ENCODE data around the gene VPS72.
"Not testable (repeated sequence)": the region's sequence is repeated elsewhere in the genome, so short reads cannot be mapped to it uniquely, and the experiment has no call there.

Gene VPS72

GRCh38 chr1:151189637-151190445, at the start of gene VPS72:
Gene VPS72, minus strand, starts transcription at chr1:151190197. Its CDS starts 76 bp downstream, at chr1:151190121.
- peak; percentile 76 for DNase-seq

- DNase-seq, result no peak
Observed at GRCh38 chr1:151238467-151238739, 48.4 kb upstream of the VPS72 start.

GRCh38 chr1:151237678-151238466, 47.9 kb upstream of the VPS72 start:
- no peak for DNase-seq

- no peak for DNase-seq
Observed at GRCh38 chr1:151235235-151235634, 45.2 kb upstream of the VPS72 start.

GRCh38 chr1:151222130-151222529, 32.1 kb upstream of the VPS72 start:
- DNase-seq, result no peak

GRCh38 chr1:151221616-151222015, 31.6 kb upstream of the VPS72 start:
- DNase-seq, result no peak

GRCh38 chr1:151213560-151213959, 23.6 kb upstream of the VPS72 start:
- DNase-seq, result no peak

- DNase-seq, result no peak
Observed at GRCh38 chr1:151211972-151212705, 22.1 kb upstream of the VPS72 start.

GRCh38 chr1:151210830-151211229, 20.8 kb upstream of the VPS72 start:
- no peak for DNase-seq

- DNase-seq, result not testable (repeated sequence)
Observed at GRCh38 chr1:151205381-151205965, 15.5 kb upstream of the VPS72 start.

GRCh38 chr1:151199873-151200581, 10.0 kb upstream of the VPS72 start:
- DNase-seq, result no peak

GRCh38 chr1:151198254-151199127, 8.5 kb upstream of the VPS72 start, which contains the start of gene PIP5K1A:
Gene PIP5K1A, plus strand, starts transcription at chr1:151198552. Its CDS starts 445 bp downstream, at chr1:151198997.
- peak; percentile 88 for DNase-seq

- no peak for DNase-seq
Observed at GRCh38 chr1:151197863-151198253, 7.9 kb upstream of the VPS72 start.

- DNase-seq, result peak; percentile 53
Observed at GRCh38 chr1:151196292-151196800, 6.3 kb upstream of the VPS72 start.

GRCh38 chr1:151194894-151195594, 5.0 kb upstream of the VPS72 start:
- not testable (repeated sequence) for DNase-seq

GRCh38 chr1:151193856-151194255, 3.9 kb upstream of the VPS72 start:
- no peak for DNase-seq

- DNase-seq, result no peak
Observed at GRCh38 chr1:151193304-151193703, 3.3 kb upstream of the VPS72 start.

- DNase-seq, result no peak
Observed at GRCh38 chr1:151192047-151192446, 2.0 kb upstream of the VPS72 start.

- DNase-seq, result not testable (repeated sequence)
Observed at GRCh38 chr1:151188667-151189066, 1.3 kb downstream of the VPS72 start.

- no peak for DNase-seq
Observed at GRCh38 chr1:151187205-151187604, 2.8 kb downstream of the VPS72 start.

Measured in NCI-H1417 treated with DMSO at 0.1 percent for 48 hours (cell line).